ENCODE measurements around the gene AFF1.

DNA sequence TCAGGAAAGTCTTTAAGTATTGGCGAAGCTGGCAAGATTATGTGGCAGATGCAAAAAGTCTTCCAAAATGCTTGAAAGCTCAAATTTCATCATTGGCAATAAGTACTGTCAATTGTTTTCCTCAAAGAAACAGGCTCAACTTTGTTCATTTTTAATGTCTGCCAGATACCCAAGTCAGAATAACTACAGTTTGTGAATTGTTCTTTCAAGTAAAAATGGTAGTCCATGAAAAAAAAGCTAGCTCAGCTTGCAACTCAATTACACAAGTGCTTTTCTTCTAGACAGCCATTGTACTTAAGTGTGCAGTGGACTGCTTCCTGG, 70.5 kb downstream of the AFF1 start:
- TF ChIP-seq, protein P1, sequence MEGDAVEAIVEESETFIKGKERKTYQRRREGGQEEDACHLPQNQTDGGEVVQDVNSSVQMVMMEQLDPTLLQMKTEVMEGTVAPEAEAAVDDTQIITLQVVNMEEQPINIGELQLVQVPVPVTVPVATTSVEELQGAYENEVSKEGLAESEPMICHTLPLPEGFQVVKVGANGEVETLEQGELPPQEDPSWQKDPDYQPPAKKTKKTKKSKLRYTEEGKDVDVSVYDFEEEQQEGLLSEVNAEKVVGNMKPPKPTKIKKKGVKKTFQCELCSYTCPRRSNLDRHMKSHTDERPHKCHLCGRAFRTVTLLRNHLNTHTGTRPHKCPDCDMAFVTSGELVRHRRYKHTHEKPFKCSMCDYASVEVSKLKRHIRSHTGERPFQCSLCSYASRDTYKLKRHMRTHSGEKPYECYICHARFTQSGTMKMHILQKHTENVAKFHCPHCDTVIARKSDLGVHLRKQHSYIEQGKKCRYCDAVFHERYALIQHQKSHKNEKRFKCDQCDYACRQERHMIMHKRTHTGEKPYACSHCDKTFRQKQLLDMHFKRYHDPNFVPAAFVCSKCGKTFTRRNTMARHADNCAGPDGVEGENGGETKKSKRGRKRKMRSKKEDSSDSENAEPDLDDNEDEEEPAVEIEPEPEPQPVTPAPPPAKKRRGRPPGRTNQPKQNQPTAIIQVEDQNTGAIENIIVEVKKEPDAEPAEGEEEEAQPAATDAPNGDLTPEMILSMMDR (IDR thresholded peaks at IDR 0.05; ENCODE audit: poor library complexity) = no peak
- no peak for TF ChIP-seq EZH2 (IDR thresholded peaks at IDR 0.05; ENCODE audit: borderline replicate concordance)
